HEK293T (cell line): ENCODE data around the gene PLA2G4D.

Experiments
- CTCF ChIA-PET: fragments of 350-600 bp; formaldehyde crosslinking; extraction: SDS; loops from one replicate; lab custom pipeline; 2021; ENCODE audit warnings: antibody characterized with exemption, inconsistent platforms; lab: Yijun Ruan, JAX
- POLR2A ChIA-PET: fragments of 350-600 bp; formaldehyde crosslinking; extraction: SDS; loops from one replicate; lab custom pipeline; 2020; ENCODE audit warnings: antibody characterized with exemption, inconsistent platforms; lab: Yijun Ruan, JAX
- DNase-seq: peaks from one replicate; pipeline ENCODE4 v3.0.0; 2012; ENCODE audit warnings: mixed read lengths; ENCODE audit errors: extremely low spot score
- ARNT ChIP-seq: fragments of 450-650 bp; IDR thresholded peaks from 2 replicates; pipeline ENCODE4 v1.6.1; 2017; ENCODE audit warnings: mild to moderate bottlenecking
- BHLHE40 ChIP-seq: fragments of 450-650 bp; IDR thresholded peaks from 2 replicates; pipeline ENCODE4 v1.6.1; 2016; ENCODE audit warnings: mild to moderate bottlenecking, moderate library complexity, borderline replicate concordance
- CTBP1 ChIP-seq: fragments of 450-650 bp; IDR thresholded peaks from 2 replicates; pipeline ENCODE4 v1.6.1; 2016; ENCODE audit warnings: borderline replicate concordance
- ELF4 ChIP-seq: fragments of 450-650 bp; IDR thresholded peaks from 2 replicates; pipeline ENCODE4 v1.6.1; 2017; ENCODE audit warnings: antibody characterized with exemption
- FOXA1 ChIP-seq: fragments of 450-650 bp; IDR thresholded peaks from 2 replicates; pipeline ENCODE4 v1.6.1; 2016; ENCODE audit warnings: mild to moderate bottlenecking
- FOXK2 ChIP-seq: fragments of 450-650 bp; IDR thresholded peaks from 2 replicates; pipeline ENCODE4 v1.6.1; 2016; ENCODE audit warnings: mild to moderate bottlenecking
- FOXM1 ChIP-seq: fragments of 450-650 bp; IDR thresholded peaks from 2 replicates; pipeline ENCODE4 v1.6.1; 2017; ENCODE audit warnings: mild to moderate bottlenecking, borderline replicate concordance
- HDGF ChIP-seq: fragments of 450-650 bp; IDR thresholded peaks from 2 replicates; pipeline ENCODE4 v1.6.1; 2017; ENCODE audit warnings: antibody characterized with exemption, borderline replicate concordance
- L3MBTL2 ChIP-seq: fragments of 450-650 bp; conservative IDR thresholded peaks from 2 replicates; pipeline ENCODE4 v1.6.1; 2016; ENCODE audit warnings: mild to moderate bottlenecking
- LEF1 ChIP-seq: fragments of 450-650 bp; IDR thresholded peaks from 2 replicates; pipeline ENCODE4 v1.6.1; 2017; ENCODE audit warnings: mild to moderate bottlenecking, borderline replicate concordance
- NFRKB ChIP-seq: fragments of 450-650 bp; IDR thresholded peaks from 2 replicates; pipeline ENCODE4 v1.6.1; 2016; ENCODE audit warnings: mild to moderate bottlenecking, moderate library complexity
- PKNOX1 ChIP-seq: fragments of 450-650 bp; IDR thresholded peaks from 2 replicates; pipeline ENCODE4 v1.6.1; 2016
- SP1 ChIP-seq: fragments of 450-650 bp; IDR thresholded peaks from 2 replicates; pipeline ENCODE4 v1.6.1; 2017
- SUZ12 ChIP-seq: fragments of 450-650 bp; IDR thresholded peaks from 2 replicates; pipeline ENCODE4 v1.6.1; 2016; ENCODE audit warnings: mild to moderate bottlenecking
- TARDBP ChIP-seq: fragments of 450-650 bp; IDR thresholded peaks from 2 replicates; pipeline ENCODE4 v1.6.1; 2016
- ZNF384 ChIP-seq: fragments of 450-650 bp; IDR thresholded peaks from 2 replicates; pipeline ENCODE4 v1.6.1; 2016

Gene PLA2G4D

GRCh38 chr15:42131006-42131405 is 36.6 kb upstream of the PLA2G4D start:
- ChIA-PET CTCF (interaction anchor here (0.8 kb wide), 1 partner anchor 10 kb away, joined by 3 read pairs; no protein-coding TSS in a partner anchor), POLR2A (interaction anchor here (1.1 kb wide), 1 partner anchor 44 kb away, joined by 4 read pairs; no protein-coding TSS in a partner anchor)
- no peak for TF ChIP-seq NFRKB
- TF ChIP-seq FOXK2, result no peak
- no peak for TF ChIP-seq CTBP1
- TF ChIP-seq FOXA1, result no peak
- TF ChIP-seq ELF4, result no peak
- TF ChIP-seq BHLHE40, result no peak
- no peak for TF ChIP-seq LEF1
- no peak for TF ChIP-seq ARNT
- no peak for TF ChIP-seq L3MBTL2
- no peak for TF ChIP-seq SP1
- no peak for TF ChIP-seq SUZ12
- TF ChIP-seq ZNF384, result no peak
- TF ChIP-seq TARDBP, result no peak
- TF ChIP-seq FOXM1, result no peak
- TF ChIP-seq PKNOX1, result no peak
- no peak for TF ChIP-seq HDGF

GRCh38 chr15:42130246-42130986 is 36.1 kb upstream of the PLA2G4D start:
- TF ChIP-seq ARNT (no peak), FOXA1 (no peak), ELF4 (no peak), LEF1 (no peak), HDGF (no peak), SUZ12 (no peak), FOXK2 (no peak), PKNOX1 (no peak), L3MBTL2 (no peak), BHLHE40 (no peak), FOXM1 (no peak), ZNF384 (no peak), TARDBP (no peak), NFRKB (no peak)
- ChIA-PET POLR2A (interaction anchor here (1.1 kb wide), 1 partner anchor 44 kb away, joined by 4 read pairs; no protein-coding TSS in a partner anchor), CTCF (interaction anchor here (0.8 kb wide), 2 partner anchors 10 to 50 kb away, joined by 3 read pairs; no protein-coding TSS in a partner anchor)
- no peak for DNase-seq

More at GRCh38 chr15:42131006-42131405, 36.6 kb upstream of the PLA2G4D start:
- no peak for DNase-seq

GRCh38 chr15:42129364-42129763 is 35.0 kb upstream of the PLA2G4D start:
- POLR2A ChIA-PET, result no interaction called here
- CTCF ChIA-PET, result no interaction called here

GRCh38 chr15:42128476-42128875 is 34.1 kb upstream of the PLA2G4D start:
- ChIA-PET POLR2A (no interaction called here), CTCF (interaction anchor here (1.1 kb wide), 1 partner anchor 9 kb away, joined by 3 read pairs; no protein-coding TSS in a partner anchor)
- TF ChIP-seq TARDBP (no peak), LEF1 (no peak), ZNF384 (no peak), L3MBTL2 (no peak), PKNOX1 (no peak), HDGF (no peak), FOXK2 (no peak), ELF4 (no peak), CTBP1 (no peak), FOXA1 (no peak), ARNT (no peak), BHLHE40 (no peak), SUZ12 (no peak), SP1 (no peak)
- no peak for DNase-seq

More at GRCh38 chr15:42129364-42129763, 35.0 kb upstream of the PLA2G4D start:
- no peak for TF ChIP-seq FOXM1
- TF ChIP-seq FOXA1, result no peak
- TF ChIP-seq SP1, result no peak
- no peak for TF ChIP-seq NFRKB
- TF ChIP-seq HDGF, result no peak
- no peak for TF ChIP-seq SUZ12
- TF ChIP-seq LEF1, result no peak
- TF ChIP-seq ELF4, result no peak
- TF ChIP-seq L3MBTL2, result no peak
- TF ChIP-seq BHLHE40, result no peak
- TF ChIP-seq CTBP1, result no peak
- no peak for TF ChIP-seq ZNF384
- DNase-seq, result no peak

- no peak for DNase-seq
- POLR2A ChIA-PET, result no interaction called here
- CTCF ChIA-PET, result no interaction called here
- TF ChIP-seq FOXK2 (no peak), ELF4 (no peak), ARNT (no peak), CTBP1 (no peak), SUZ12 (no peak), SP1 (no peak), L3MBTL2 (no peak), ZNF384 (no peak)
Measured at GRCh38 chr15:42123546-42123945, 29.2 kb upstream of the PLA2G4D start.
